Endothelial cell of umbilical vein (primary cell): ENCODE data around the gene COL4A1.

ENCODE experiments used
- CTCF ChIP-seq, 2 donors: IDR thresholded peaks; 1 replicate in 1 of 2; 2 replicates in 1 of 2; pipeline ENCODE4 v1.5.1; 2011; ENCODE audit warnings: low read length in 2 of 2, mild to moderate bottlenecking in 2 of 2, moderate library complexity in 2 of 2, control low read depth in 1 of 2, inconsistent platforms in 1 of 2, low read depth in 1 of 2; ENCODE audit not compliant: insufficient read depth in 1 of 2; ENCODE audit errors: extremely low read depth in 1 of 2
- EZH2 ChIP-seq: IDR thresholded peaks from 2 replicates; pipeline ENCODE4 v1.6.1; 2012; ENCODE audit warnings: borderline replicate concordance, low read depth, mild to moderate bottlenecking, moderate library complexity, low read length, inconsistent platforms; ENCODE audit not compliant: severe bottlenecking
- FOS ChIP-seq: IDR thresholded peaks from 2 replicates; pipeline ENCODE4 v1.6.1; 2011; ENCODE audit warnings: mild to moderate bottlenecking, low read length, moderate library complexity, borderline replicate concordance; ENCODE audit not compliant: insufficient read depth
- GATA2 ChIP-seq: IDR thresholded peaks from 2 replicates; pipeline ENCODE4 v1.7.0; 2011; ENCODE audit warnings: low read depth, mild to moderate bottlenecking, moderate library complexity, mixed read lengths, low read length; ENCODE audit not compliant: insufficient read length, insufficient read depth
- JUN ChIP-seq: IDR thresholded peaks from 2 replicates; pipeline ENCODE4 v1.6.1; 2011; ENCODE audit warnings: borderline replicate concordance, low read depth; ENCODE audit not compliant: insufficient read length, insufficient read depth
- MYC ChIP-seq: IDR thresholded peaks from one replicate; pipeline ENCODE4 v1.6.1; 2011; ENCODE audit warnings: mild to moderate bottlenecking, low read depth, low read length
- POLR2A ChIP-seq: IDR thresholded peaks from 2 replicates; pipeline ENCODE4 v1.6.1; 2012; ENCODE audit warnings: low read depth, mild to moderate bottlenecking, control low read depth, low read length
- POLR2AphosphoS5 ChIP-seq: IDR thresholded peaks from 2 replicates; pipeline ENCODE4 v1.6.1; 2012; ENCODE audit warnings: low read depth, mild to moderate bottlenecking, control low read depth, low read length, moderate library complexity; ENCODE audit not compliant: insufficient read depth
- TF ChIP-seq, protein P1 (sequence below): IDR thresholded peaks from 2 replicates; pipeline ENCODE4 v1.6.1; 2011; ENCODE audit not compliant: insufficient read depth, insufficient read length

DNA sequence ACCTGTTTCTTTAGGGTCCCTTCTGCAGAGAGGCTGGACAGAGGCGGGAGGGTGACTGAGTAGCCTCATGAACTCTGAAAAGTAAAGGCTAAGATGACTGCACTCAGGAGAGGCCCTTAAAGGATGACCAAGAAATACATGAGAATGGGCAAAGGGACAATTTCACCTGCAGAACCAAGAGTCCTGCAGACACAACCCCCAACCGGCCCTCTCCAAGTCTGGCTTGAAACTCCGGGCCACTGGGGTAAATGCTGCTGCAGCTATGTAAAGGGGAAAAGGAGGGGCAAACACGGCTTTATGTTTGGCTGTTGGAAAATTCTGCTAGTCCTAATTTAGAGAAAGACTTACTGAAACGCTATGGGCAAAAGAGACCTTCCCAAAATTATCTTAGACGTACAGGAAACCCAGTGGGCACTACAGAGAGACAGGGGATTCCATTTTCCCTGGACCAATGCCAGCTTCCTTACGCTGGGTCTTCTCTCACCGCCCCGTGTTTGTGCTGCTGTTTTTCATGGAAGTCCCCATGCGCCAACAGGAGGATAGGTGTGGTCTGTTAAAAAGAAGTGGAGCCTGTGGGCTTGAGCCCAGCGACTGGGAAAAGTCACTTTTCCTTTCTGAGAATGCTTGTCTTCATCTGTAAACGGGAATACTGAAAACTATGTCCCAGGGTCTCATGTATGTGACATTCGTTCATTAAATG, 10.7 kb upstream of the COL4A1 start:
- TF ChIP-seq CTCF (IDR thresholded peaks at IDR 0.05; ENCODE audit: extremely low read depth in 1 of 2, insufficient read depth in 1 of 2, low read depth in 1 of 2, low read length in 2 of 2) = no peak
- no peak for TF ChIP-seq EZH2
- TF ChIP-seq POLR2A = no peak
- TF ChIP-seq, protein P1, sequence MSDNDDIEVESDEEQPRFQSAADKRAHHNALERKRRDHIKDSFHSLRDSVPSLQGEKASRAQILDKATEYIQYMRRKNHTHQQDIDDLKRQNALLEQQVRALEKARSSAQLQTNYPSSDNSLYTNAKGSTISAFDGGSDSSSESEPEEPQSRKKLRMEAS = no peak
- no peak for TF ChIP-seq POLR2AphosphoS5
- no peak for TF ChIP-seq GATA2
- no peak for TF ChIP-seq FOS
- no peak for TF ChIP-seq JUN
- no peak for TF ChIP-seq MYC
